Nucleus accumbens (tissue), 56 donors: ENCODE data around the gene SIGLEC10.
"Not testable (repeated sequence)": the region's sequence is repeated elsewhere in the genome, so short reads cannot be mapped to it uniquely, and the experiment has no call there.

ENCODE experiments used
- DNase-seq, 56 donors: peaks; one replicate each; lab custom pipeline; 2025; lab: John Stamatoyannopoulos, UW

Gene SIGLEC10

GRCh38 chr19:51399231-51399630 lies 18.2 kb downstream of the SIGLEC10 start:
- no peak for DNase-seq

- no peak for DNase-seq
These were observed 19.2 kb downstream of the SIGLEC10 start for GRCh38 chr19:51398096-51398704.

- not testable (repeated sequence) for DNase-seq
These were observed 20.0 kb downstream of the SIGLEC10 start for GRCh38 chr19:51397453-51397852.

- no peak for DNase-seq
These were observed 21.3 kb downstream of the SIGLEC10 start for GRCh38 chr19:51396175-51396574.

GRCh38 chr19:51394050-51394836 lies 23.2 kb downstream of the SIGLEC10 start:
- DNase-seq = peak; percentile 33 to 97 (median 86)

- no peak for DNase-seq
These were observed 24.7 kb downstream of the SIGLEC10 start for GRCh38 chr19:51392701-51393100.

GRCh38 chr19:51391073-51391611 lies 26.3 kb downstream of the SIGLEC10 start:
- DNase-seq = no peak

- no peak for DNase-seq
These were observed 28.3 kb downstream of the SIGLEC10 start for GRCh38 chr19:51389143-51389542.

- DNase-seq = no peak
These were observed 29.5 kb downstream of the SIGLEC10 start, which contains the start of gene LIM2 for GRCh38 chr19:51387924-51388389. Gene LIM2 (minus strand): TSS chr19:51387974. CDS start chr19:51387443, 531 bp downstream.

- DNase-seq = no peak
These were observed 30.4 kb downstream of the SIGLEC10 start for GRCh38 chr19:51386882-51387520.

- no peak for DNase-seq
These were observed 35.4 kb downstream of the SIGLEC10 start for GRCh38 chr19:51382004-51382403.

GRCh38 chr19:51380379-51380778 lies 37.1 kb downstream of the SIGLEC10 start:
- DNase-seq = no peak

GRCh38 chr19:51377422-51377821 lies 40.0 kb downstream of the SIGLEC10 start:
- no peak for DNase-seq

GRCh38 chr19:51375504-51376221 lies 41.8 kb downstream of the SIGLEC10 start:
- DNase-seq = no peak

- no peak for DNase-seq
These were observed 44.6 kb downstream of the SIGLEC10 start, which contains the start of gene NKG7 for GRCh38 chr19:51372649-51373504. Gene NKG7 (minus strand): TSS chr19:51372654. CDS start chr19:51372535, 119 bp downstream.

GRCh38 chr19:51372021-51372648 lies 45.3 kb downstream of the SIGLEC10 start:
- DNase-seq = no peak

- no peak for DNase-seq
These were observed 46.2 kb downstream of the SIGLEC10 start for GRCh38 chr19:51371186-51371690.

- no peak for DNase-seq
These were observed 47.2 kb downstream of the SIGLEC10 start for GRCh38 chr19:51370230-51370629.
